Breast epithelium (tissue), 3 donors: ENCODE data around the gene KCTD10.

ENCODE experiments used
- CTCF ChIP-seq, 3 donors: fragments of 450-650 bp; IDR thresholded peaks; one replicate each; pipeline ENCODE4 v1.5.1; 2016 to 2017; ENCODE audit warnings: antibody characterized with exemption in 3 of 3, mild to moderate bottlenecking in 3 of 3, moderate library complexity in 3 of 3
- POLR2A ChIP-seq: fragments of 450-650 bp; IDR thresholded peaks from one replicate; pipeline ENCODE4 v1.6.1; 2016; ENCODE audit warnings: antibody characterized with exemption, mild to moderate bottlenecking, moderate library complexity
- POLR2AphosphoS5 ChIP-seq, 3 donors: sonication (generic); formaldehyde crosslinking; IDR thresholded peaks; one replicate each; pipeline ENCODE4 v1.6.1; 2017; ENCODE audit warnings: antibody characterized with exemption in 3 of 3

DNA sequence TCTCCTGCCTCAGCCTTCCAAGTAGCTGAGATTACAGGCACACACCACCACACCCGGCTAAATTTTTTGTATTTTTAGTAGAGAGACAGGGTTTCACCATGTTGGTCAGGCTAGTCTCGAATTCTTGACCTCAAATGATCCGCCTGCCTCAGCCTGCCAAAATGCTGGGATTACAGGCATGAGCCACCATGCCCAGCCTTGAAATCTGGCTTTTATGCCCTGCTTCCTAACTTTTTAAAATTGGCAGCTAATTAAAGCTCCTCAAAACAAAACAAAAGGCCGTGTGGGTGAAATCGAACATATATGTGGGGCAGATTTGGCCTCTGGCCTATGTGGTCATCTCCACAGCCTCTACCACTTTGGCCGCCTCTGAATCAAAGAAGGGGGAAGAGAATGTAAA lies 37.9 kb downstream of the KCTD10 start:
- TF ChIP-seq CTCF (IDR thresholded peaks at IDR 0.05) (no peak), POLR2A (no peak), POLR2AphosphoS5 (IDR thresholded peaks at IDR 0.05) (no peak)
